A549 (cell line): ENCODE measurements around the gene PDLIM1. TPM values are rescaled to one million over a fixed set of nuclear protein-coding genes. Genes with fewer than 3 reads are reported as not detected.

Experiments used
- BHLHE40 ChIP-seq: IDR thresholded peaks from 2 replicates; pipeline ENCODE4 v1.6.1; 2012; ENCODE audit warnings: low read depth, low read length, inconsistent platforms
- CBX2 ChIP-seq: fragments of 200-600 bp; sonication (generic); IDR thresholded peaks from 2 replicates; pipeline ENCODE4 v1.6.1; 2016; ENCODE audit warnings: low read depth, mild to moderate bottlenecking, borderline replicate concordance
- CBX8 ChIP-seq: fragments of 200-600 bp; sonication (generic); IDR thresholded peaks from 2 replicates; pipeline ENCODE4 v1.6.1; 2016
- CHD4 ChIP-seq: fragments of 200-600 bp; sonication (generic); IDR thresholded peaks from 2 replicates; pipeline ENCODE4 v1.6.1; 2016; ENCODE audit warnings: antibody characterized with exemption, mild to moderate bottlenecking, borderline replicate concordance
- EHMT2 ChIP-seq: fragments of 200-600 bp; sonication (generic); IDR thresholded peaks from 2 replicates; pipeline ENCODE4 v1.6.1; 2016; ENCODE audit warnings: antibody characterized with exemption, low read depth, mild to moderate bottlenecking, moderate library complexity
- FOXS1 ChIP-seq: fragments of 250-450 bp; sonication (Bioruptor Pico); IDR thresholded peaks from 2 replicates; pipeline ENCODE4 v1.5.0; 2020; ENCODE audit warnings: mild to moderate bottlenecking, moderate library complexity
- GATA3 ChIP-seq: IDR thresholded peaks from 2 replicates; pipeline ENCODE4 v1.6.1; 2012; ENCODE audit warnings: borderline replicate concordance
- HDAC2 ChIP-seq: fragments of 200-600 bp; sonication (generic); IDR thresholded peaks from 2 replicates; pipeline ENCODE4 v1.6.1; 2016
- HOXB5 ChIP-seq: fragments of 250-450 bp; sonication (Bioruptor Pico); IDR thresholded peaks from 2 replicates; pipeline ENCODE4 v1.5.0; 2020; ENCODE audit warnings: mild to moderate bottlenecking, moderate library complexity
- JUN ChIP-seq, 2 experiments: fragments of >200 bp; sonication (Bioruptor Twin); formaldehyde crosslinking; IDR thresholded peaks; 2 replicates in 1 of 2; 3 replicates in 1 of 2; pipeline ENCODE4 v1.6.1; 2016 to 2017
- NFE2L2 ChIP-seq: fragments of 150-350 bp; conservative IDR thresholded peaks from 2 replicates; pipeline ENCODE4 v1.6.1; 2014; ENCODE audit warnings: low read length
- NPAS2 ChIP-seq: fragments of 250-450 bp; sonication (Bioruptor Pico); IDR thresholded peaks from 2 replicates; pipeline ENCODE4 v1.8.0; 2022; ENCODE audit warnings: mild to moderate bottlenecking, moderate library complexity, borderline replicate concordance
- POLR2AphosphoS2 ChIP-seq: conservative IDR thresholded peaks from 2 replicates; pipeline ENCODE4 v1.6.1; 2012; ENCODE audit warnings: low read length, improper control_type of control experiment, inconsistent platforms
- RAD21 ChIP-seq, 2 experiments: fragments of >200 bp in 1 of 2; sonication (Bioruptor Twin) in 1 of 2; formaldehyde crosslinking in 1 of 2; IDR thresholded peaks in 1 of 2; conservative IDR thresholded peaks in 1 of 2; 2 replicates in 1 of 2; 3 replicates in 1 of 2; pipeline ENCODE4 v1.6.1; 2012 to 2018; ENCODE audit warnings: inconsistent platforms in 1 of 2
- RARB ChIP-seq: fragments of 250-450 bp; sonication (Bioruptor Pico); IDR thresholded peaks from 2 replicates; pipeline ENCODE4 v1.8.0; 2021; ENCODE audit warnings: mild to moderate bottlenecking, moderate library complexity
- RFX5 ChIP-seq: fragments of 450-650 bp; IDR thresholded peaks from 2 replicates; pipeline ENCODE4 v1.7.1; 2014; ENCODE audit warnings: antibody characterized with exemption, mild to moderate bottlenecking, moderate library complexity
- polyA plus RNA-seq, 4 experiments: library from polyadenylated mRNA; depleted of rRNA in 3 of 4; stranded (reverse); fragments of >200 nt; fragmentation: RNase III in 1 of 4; extraction: RNeasy Plus Mini Kit Qiagen cat#74134 plus additional on column Dnase treatment in 1 of 4; gene quantifications; 2 replicates in 3 of 4; 3 replicates in 1 of 4; pipeline ENCODE4 v1.2.3, GENCODE V29; 2011 to 2017
- TF ChIP-seq, protein P1 (sequence below): fragments of 450-650 bp; IDR thresholded peaks from 2 replicates; pipeline ENCODE4 v1.6.1; 2014; ENCODE audit warnings: antibody characterized with exemption
- TF ChIP-seq, protein P2 (sequence below): fragments of 250-450 bp; sonication (Bioruptor Pico); IDR thresholded peaks from 2 replicates; pipeline ENCODE4 v1.5.0; 2020; ENCODE audit warnings: low read depth, mild to moderate bottlenecking, moderate library complexity
- TF ChIP-seq, protein P3 (sequence below): IDR thresholded peaks from 2 replicates; pipeline ENCODE4 v1.6.1; 2012; ENCODE audit warnings: low read depth, borderline replicate concordance
- TF ChIP-seq, protein P4 (sequence below): fragments of 250-450 bp; sonication (Bioruptor Pico); IDR thresholded peaks from 2 replicates; pipeline ENCODE4 v1.5.0; 2021; ENCODE audit warnings: mild to moderate bottlenecking, moderate library complexity, borderline replicate concordance
- TF ChIP-seq, protein P5 (sequence below): IDR thresholded peaks from 2 replicates; pipeline ENCODE4 v1.6.1; 2012
- TF ChIP-seq, protein P6 (sequence below): fragments of >200 bp; sonication (Bioruptor Twin); formaldehyde crosslinking; IDR thresholded peaks from 2 replicates; pipeline ENCODE4 v1.6.1; 2016
- TF ChIP-seq, protein P7 (sequence below): IDR thresholded peaks from 2 replicates; pipeline ENCODE4 v1.6.1; 2012

Gene PDLIM1
- polyA plus RNA-seq, 2 of the 4 experiments (the other 2 are of a cell fraction), result 92.5 to 128 TPM

DNA sequence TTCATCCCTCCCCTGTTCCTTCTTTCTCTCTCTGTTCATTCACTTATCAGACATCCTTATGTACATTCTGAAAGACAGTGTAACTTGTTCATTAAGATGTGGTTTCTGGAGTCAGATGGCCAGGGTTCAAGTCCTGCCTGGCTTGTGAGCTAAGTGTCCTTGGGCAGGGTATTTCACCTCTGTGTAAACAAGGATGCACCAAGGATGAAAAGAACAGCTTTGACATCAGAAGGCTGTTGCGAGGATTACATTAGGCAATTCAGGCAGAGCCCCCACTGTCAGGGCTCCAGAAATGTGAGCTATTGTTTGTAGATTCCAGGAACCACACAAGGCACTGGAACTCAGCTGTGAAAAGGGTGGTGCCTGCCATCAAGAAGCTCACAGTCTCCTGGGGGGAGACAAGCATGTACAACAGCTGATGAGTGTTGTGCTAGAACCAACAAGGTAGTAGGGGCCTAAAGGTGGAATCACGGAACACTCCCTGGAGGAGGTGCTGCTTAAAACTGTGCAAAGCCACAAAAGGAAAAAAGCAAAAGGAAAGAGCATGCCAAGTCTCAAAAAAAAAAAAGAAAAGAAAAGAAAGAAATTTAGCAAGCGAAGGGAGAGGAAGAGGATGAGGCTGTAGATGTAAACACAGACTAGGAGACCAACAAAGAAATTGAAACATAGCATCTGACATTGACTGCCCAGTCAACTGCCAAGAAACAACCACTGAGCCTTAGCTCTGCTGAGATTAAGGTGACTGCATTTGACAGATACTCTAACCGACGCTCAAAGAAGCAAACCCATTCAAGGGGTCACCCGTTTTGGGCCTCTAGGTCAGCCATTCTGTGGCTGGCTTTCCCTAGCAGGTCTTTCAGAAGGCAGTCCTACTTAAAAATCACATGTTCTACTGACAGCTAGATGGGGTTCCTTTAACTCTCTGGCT lies 12.5 kb downstream of the PDLIM1 start (continued):
- no peak for TF ChIP-seq RARB (CRISPR knock-in tag)
- TF ChIP-seq HOXB5 (CRISPR knock-in tag), result no peak
- peak; percentile 79; the same call in 1 of the 2 replicates for TF ChIP-seq GATA3
- TF ChIP-seq, protein P1, sequence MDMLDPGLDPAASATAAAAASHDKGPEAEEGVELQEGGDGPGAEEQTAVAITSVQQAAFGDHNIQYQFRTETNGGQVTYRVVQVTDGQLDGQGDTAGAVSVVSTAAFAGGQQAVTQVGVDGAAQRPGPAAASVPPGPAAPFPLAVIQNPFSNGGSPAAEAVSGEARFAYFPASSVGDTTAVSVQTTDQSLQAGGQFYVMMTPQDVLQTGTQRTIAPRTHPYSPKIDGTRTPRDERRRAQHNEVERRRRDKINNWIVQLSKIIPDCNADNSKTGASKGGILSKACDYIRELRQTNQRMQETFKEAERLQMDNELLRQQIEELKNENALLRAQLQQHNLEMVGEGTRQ, result no peak
- TF ChIP-seq CBX8, result no peak
- TF ChIP-seq, protein P2, sequence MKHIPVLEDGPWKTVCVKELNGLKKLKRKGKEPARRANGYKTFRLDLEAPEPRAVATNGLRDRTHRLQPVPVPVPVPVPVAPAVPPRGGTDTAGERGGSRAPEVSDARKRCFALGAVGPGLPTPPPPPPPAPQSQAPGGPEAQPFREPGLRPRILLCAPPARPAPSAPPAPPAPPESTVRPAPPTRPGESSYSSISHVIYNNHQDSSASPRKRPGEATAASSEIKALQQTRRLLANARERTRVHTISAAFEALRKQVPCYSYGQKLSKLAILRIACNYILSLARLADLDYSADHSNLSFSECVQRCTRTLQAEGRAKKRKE (CRISPR knock-in tag), result no peak
- TF ChIP-seq CHD4, result no peak
- no peak for TF ChIP-seq RFX5
- TF ChIP-seq, protein P3, sequence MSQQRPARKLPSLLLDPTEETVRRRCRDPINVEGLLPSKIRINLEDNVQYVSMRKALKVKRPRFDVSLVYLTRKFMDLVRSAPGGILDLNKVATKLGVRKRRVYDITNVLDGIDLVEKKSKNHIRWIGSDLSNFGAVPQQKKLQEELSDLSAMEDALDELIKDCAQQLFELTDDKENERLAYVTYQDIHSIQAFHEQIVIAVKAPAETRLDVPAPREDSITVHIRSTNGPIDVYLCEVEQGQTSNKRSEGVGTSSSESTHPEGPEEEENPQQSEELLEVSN, result no peak
- TF ChIP-seq NPAS2 (CRISPR knock-in tag), result no peak
- TF ChIP-seq CBX2, result no peak
- TF ChIP-seq, protein P4, sequence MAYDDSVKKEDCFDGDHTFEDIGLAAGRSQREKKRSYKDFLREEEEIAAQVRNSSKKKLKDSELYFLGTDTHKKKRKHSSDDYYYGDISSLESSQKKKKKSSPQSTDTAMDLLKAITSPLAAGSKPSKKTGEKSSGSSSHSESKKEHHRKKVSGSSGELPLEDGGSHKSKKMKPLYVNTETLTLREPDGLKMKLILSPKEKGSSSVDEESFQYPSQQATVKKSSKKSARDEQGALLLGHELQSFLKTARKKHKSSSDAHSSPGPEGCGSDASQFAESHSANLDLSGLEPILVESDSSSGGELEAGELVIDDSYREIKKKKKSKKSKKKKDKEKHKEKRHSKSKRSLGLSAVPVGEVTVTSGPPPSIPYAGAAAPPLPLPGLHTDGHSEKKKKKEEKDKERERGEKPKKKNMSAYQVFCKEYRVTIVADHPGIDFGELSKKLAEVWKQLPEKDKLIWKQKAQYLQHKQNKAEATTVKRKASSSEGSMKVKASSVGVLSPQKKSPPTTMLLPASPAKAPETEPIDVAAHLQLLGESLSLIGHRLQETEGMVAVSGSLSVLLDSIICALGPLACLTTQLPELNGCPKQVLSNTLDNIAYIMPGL (CRISPR knock-in tag), result no peak
- TF ChIP-seq, protein P5, sequence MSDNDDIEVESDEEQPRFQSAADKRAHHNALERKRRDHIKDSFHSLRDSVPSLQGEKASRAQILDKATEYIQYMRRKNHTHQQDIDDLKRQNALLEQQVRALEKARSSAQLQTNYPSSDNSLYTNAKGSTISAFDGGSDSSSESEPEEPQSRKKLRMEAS, result peak; percentile 70
- TF ChIP-seq JUN (IDR thresholded peaks at IDR 0.05), result peak; percentile 64 to 75; a peak in 4 of 5 replicates
- TF ChIP-seq RAD21 (conservative IDR thresholded peaks at IDR 0.05 in 1 of 2, IDR thresholded peaks at IDR 0.05 in 1 of 2), result no peak
- no peak for TF ChIP-seq POLR2AphosphoS2
- no peak for TF ChIP-seq NFE2L2
- TF ChIP-seq, protein P6, sequence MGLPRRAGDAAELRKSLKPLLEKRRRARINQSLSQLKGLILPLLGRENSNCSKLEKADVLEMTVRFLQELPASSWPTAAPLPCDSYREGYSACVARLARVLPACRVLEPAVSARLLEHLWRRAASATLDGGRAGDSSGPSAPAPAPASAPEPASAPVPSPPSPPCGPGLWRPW, result 0 out of 2 replicates have a peak, but pooled peaks have one; percentile 34
- no peak for TF ChIP-seq EHMT2
- no peak for TF ChIP-seq HDAC2
- no peak for TF ChIP-seq BHLHE40
- no peak for TF ChIP-seq FOXS1
- TF ChIP-seq, protein P7, sequence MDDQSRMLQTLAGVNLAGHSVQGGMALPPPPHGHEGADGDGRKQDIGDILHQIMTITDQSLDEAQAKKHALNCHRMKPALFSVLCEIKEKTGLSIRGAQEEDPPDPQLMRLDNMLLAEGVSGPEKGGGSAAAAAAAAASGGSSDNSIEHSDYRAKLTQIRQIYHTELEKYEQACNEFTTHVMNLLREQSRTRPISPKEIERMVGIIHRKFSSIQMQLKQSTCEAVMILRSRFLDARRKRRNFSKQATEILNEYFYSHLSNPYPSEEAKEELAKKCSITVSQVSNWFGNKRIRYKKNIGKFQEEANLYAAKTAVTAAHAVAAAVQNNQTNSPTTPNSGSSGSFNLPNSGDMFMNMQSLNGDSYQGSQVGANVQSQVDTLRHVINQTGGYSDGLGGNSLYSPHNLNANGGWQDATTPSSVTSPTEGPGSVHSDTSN, result no peak; the same call in none of the 2 replicates
